Measurements from ENCODE around the gene BPIFB1. TPM values are rescaled to one million over a fixed set of nuclear protein-coding genes. Genes with fewer than 3 reads are reported as not detected.
A peak's percentile ranks its signal among the peaks of the same experiment; 100 is the strongest.

The BPIFB1 gene
- total and polyA plus RNA-seq, 2 of the 8 experiments (the other 6 are each of a cell fraction or from before 2014, with no cell fraction given) = not detected

DNA sequence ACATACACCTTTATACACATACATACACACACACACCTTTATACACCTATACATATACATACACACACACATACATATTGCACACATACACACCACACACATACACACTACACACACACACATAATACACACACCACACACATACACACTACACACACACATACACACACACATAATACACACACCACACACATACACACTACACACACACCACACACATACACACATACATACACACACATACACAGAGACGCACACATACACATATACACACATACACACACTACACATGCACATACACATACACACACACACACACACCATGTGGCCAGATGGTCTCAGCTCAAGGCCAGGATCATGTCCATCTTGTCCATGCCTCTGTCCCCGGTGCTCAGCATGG lies 25.7 kb downstream of the BPIFB1 start:
- 92% methylated on average over 2 of the region's 2 CpGs; no CpG with 5 or more reads in 1 of the 2 experiments for WGBS, 2 experiments (ENCODE audit: extremely low coverage in 1 of 2, insufficient coverage in 1 of 2, insufficient read length in 1 of 2, insufficient replicate concordance in 2 of 2, low coverage in 1 of 2, low lambda C conversion rate in 2 of 2, missing lambda C conversion rate in 1 of 2)
- Histone ChIP-seq H3K4me2 (ENCODE audit: insufficient read depth in 1 of 2, low read depth in 2 of 2, low read length in 2 of 2) (no peak overlapping the region), H3K23me2 (ENCODE audit: low read depth, low read length) (peaks cover 5% of the 10 kb centered on the region; the same call in 1 of the 2 replicates), H3K9me3 (ENCODE audit: insufficient read depth in 2 of 2, low read depth in 1 of 2, low read length in 1 of 2) (no peaks in the 10 kb centered on the region), H2BK15ac (ENCODE audit: low read length) (no peak overlapping the region), H3K4me3 (ENCODE audit: extremely low read depth in 1 of 4, insufficient read depth in 2 of 4, low read depth in 3 of 4, low read length in 4 of 4) (no peak overlapping the region), H4K8ac (ENCODE audit: extremely low read depth, insufficient read depth, low read length) (no peak overlapping the region; the same call in 1 of the 2 replicates), H2BK120ac (replicated peaks; ENCODE audit: low read depth, low read length) (no peak overlapping the region), H3K14ac (ENCODE audit: insufficient read length) (no peak overlapping the region), H2BK20ac (ENCODE audit: low read length) (no peak overlapping the region), H3K18ac (ENCODE audit: extremely low read depth, low read length) (no peak overlapping the region), H3K27ac (ENCODE audit: low read depth, low read length) (no peak overlapping the region), H2BK12ac (ENCODE audit: low read depth, low read length) (no peak overlapping the region), H3K56ac (replicated peaks; ENCODE audit: insufficient read length, low read depth, low read length) (peak overlapping the region; percentile 92), H3K4me1 (replicated peaks in 1 of 4; ENCODE audit: control insufficient read depth in 3 of 4, insufficient read depth in 4 of 4, low read length in 3 of 4) (no peaks in the 10 kb centered on the region), H3K36me3 (ENCODE audit: control insufficient read depth in 2 of 4, insufficient read depth in 4 of 4, low read length in 3 of 4) (no peaks in the 10 kb centered on the region), H2BK5ac (ENCODE audit: low read depth, low read length) (no peak overlapping the region), H3K9ac (replicated peaks in 1 of 4; ENCODE audit: extremely low read depth in 1 of 4, low read depth in 3 of 4, low read length in 3 of 4) (no peak overlapping the region), H4K5ac (ENCODE audit: insufficient read length, low read depth, low read length) (no peak overlapping the region), H3K27me3 (replicated peaks in 1 of 4; ENCODE audit: control insufficient read depth in 3 of 4, extremely low read depth in 1 of 4, insufficient read depth in 3 of 4, low read length in 3 of 4) (no peaks in the 10 kb centered on the region), H2AFZ (ENCODE audit: low read length) (no peak overlapping the region), H4K91ac (replicated peaks; ENCODE audit: insufficient read length, low read length) (no peak overlapping the region), H3K23ac (ENCODE audit: insufficient read length) (no peak overlapping the region), H3K79me1 (ENCODE audit: low read depth, low read length) (no peaks in the 10 kb centered on the region), H4K20me1 (replicated peaks in 1 of 2; ENCODE audit: control insufficient read depth in 1 of 2, insufficient read depth in 2 of 2, low read length in 2 of 2) (peaks cover 0 to 3% of the 10 kb centered on the region in 2 experiments), H2AK5ac (ENCODE audit: low read depth, low read length) (no peak overlapping the region), H3K79me2 (ENCODE audit: control insufficient read depth in 1 of 2, insufficient read depth in 2 of 2, low read length in 2 of 2) (no peaks in the 10 kb centered on the region), H3K4ac (replicated peaks; ENCODE audit: insufficient read length, low read depth, low read length) (no peak overlapping the region)
- TF ChIP-seq BRCA1 (IDR thresholded peaks at IDR 0.05; ENCODE audit: low read depth, low read length) = no peak
- TF ChIP-seq, protein P1, sequence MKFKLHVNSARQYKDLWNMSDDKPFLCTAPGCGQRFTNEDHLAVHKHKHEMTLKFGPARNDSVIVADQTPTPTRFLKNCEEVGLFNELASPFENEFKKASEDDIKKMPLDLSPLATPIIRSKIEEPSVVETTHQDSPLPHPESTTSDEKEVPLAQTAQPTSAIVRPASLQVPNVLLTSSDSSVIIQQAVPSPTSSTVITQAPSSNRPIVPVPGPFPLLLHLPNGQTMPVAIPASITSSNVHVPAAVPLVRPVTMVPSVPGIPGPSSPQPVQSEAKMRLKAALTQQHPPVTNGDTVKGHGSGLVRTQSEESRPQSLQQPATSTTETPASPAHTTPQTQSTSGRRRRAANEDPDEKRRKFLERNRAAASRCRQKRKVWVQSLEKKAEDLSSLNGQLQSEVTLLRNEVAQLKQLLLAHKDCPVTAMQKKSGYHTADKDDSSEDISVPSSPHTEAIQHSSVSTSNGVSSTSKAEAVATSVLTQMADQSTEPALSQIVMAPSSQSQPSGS (IDR thresholded peaks at IDR 0.05; ENCODE audit: low read length) = no peak
- FAIRE-seq = no peak
- no peak for DNase-seq (ENCODE audit: low read depth in 1 of 2, low spot score in 2 of 2)
- POLR2A ChIA-PET (ENCODE audit: partially characterized antibody) = no interaction called here
- CTCF ChIA-PET (ENCODE audit: partially characterized antibody) = interaction anchor here (1.0 to 1.4 kb wide), 3 partner anchors 8 to 26 kb away, joined by 3 read pairs; partner anchors contain the start of gene BPIFB1

All from H1 (cell line).